Measurements from ENCODE around the gene PTPRG. TPM values are rescaled to one million over a fixed set of nuclear protein-coding genes. Genes with fewer than 3 reads are reported as not detected.

Gene PTPRG
- total RNA-seq, 2 experiments from 2014 or later = 0.03 to 0.05 TPM

GRCh38 chr3:61568127-61568526 is 6.8 kb downstream of the PTPRG start:
- CTCF ChIA-PET = no interaction called here
- intact Hi-C loops (cut with DNase I, micrococcal nuclease) = no loop called here
- POLR2A ChIA-PET = no interaction called here
- peaks cover 43% of the 10 kb centered on the region for H3K27me3 Mint-ChIP-seq
- H3K4me1 Mint-ChIP-seq (ENCODE audit: low read depth) = peaks cover 4% of the 10 kb centered on the region
- H3K4me1 ChIP-seq (ENCODE audit: insufficient read depth, low read length) = no peaks in the 10 kb centered on the region
- no peak overlapping the region for H3K4me3 Mint-ChIP-seq
- no peaks in the 10 kb centered on the region for H3K36me3 Mint-ChIP-seq (ENCODE audit: low read depth)
- no peak overlapping the region for H3K4me3 ChIP-seq (ENCODE audit: low read length)
- H3K27ac Mint-ChIP-seq = no peak overlapping the region
- no peak for TF ChIP-seq CTCF (IDR thresholded peaks at IDR 0.05)
- H3K27ac ChIP-seq (ENCODE audit: low read depth in 1 of 2, low read length in 2 of 2) = no peak overlapping the region
- no peak for ATAC-seq (ENCODE audit: poor library complexity)
- H3K27me3 ChIP-seq (ENCODE audit: control insufficient read depth in 1 of 2, insufficient read depth in 2 of 2, low read length in 2 of 2) = peaks cover 16 to 19% of the 10 kb centered on the region in 2 experiments
- H3K9me3 Mint-ChIP-seq = no peaks in the 10 kb centered on the region
- H3K36me3 ChIP-seq (ENCODE audit: insufficient read depth, low read length) = no peaks in the 10 kb centered on the region
- H3K9me3 ChIP-seq (ENCODE audit: control insufficient read depth in 1 of 2, insufficient read depth in 1 of 2, low read length in 2 of 2) = peaks cover 0 to 13% of the 10 kb centered on the region in 2 experiments
- DNase-seq = no peak

DNA sequence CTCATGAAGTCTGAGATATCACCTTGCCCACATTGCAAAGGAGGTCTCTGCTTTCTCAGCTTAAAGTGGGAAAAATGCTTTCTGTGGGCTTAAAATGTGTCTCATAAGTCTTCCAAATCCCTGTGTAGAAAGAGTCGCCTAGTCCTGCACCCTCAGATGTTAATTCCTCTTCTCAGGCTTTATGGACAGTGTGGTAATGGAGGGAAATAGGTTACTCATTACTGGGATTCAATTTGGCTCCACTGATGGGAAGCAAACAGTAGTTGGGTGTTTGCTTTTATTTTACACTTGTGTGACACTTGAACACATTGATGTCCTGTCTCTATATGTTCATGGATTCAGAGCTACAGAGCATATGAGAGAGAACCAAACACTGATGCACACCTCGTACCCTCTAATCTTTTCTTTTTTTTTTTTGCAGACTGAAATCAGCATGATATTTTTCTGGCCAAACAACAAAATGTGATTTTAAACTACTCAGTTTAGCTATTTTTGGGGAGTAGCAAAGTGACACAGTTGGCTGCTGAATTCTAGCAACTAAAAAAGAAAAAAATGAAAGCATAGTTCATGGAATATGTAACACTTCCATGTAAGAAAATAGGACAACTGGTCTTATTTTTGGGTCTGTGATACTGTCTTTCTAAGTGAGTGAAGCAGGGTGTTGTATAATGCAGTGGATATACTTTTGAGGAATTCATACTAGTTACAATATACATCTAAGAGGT is 8.6 kb downstream of the PTPRG start:
- TF ChIP-seq CTCF (IDR thresholded peaks at IDR 0.05) = no peak
- intact Hi-C loops (cut with DNase I, micrococcal nuclease) = no loop called here
- no peaks in the 10 kb centered on the region for H3K4me1 ChIP-seq (ENCODE audit: insufficient read depth, low read length)
- H3K9me3 ChIP-seq (ENCODE audit: control insufficient read depth in 1 of 2, insufficient read depth in 1 of 2, low read length in 2 of 2) = no peaks in the 10 kb centered on the region
- no peaks in the 10 kb centered on the region for H3K36me3 ChIP-seq (ENCODE audit: insufficient read depth, low read length)
- H3K9me3 Mint-ChIP-seq = peaks cover 3% of the 10 kb centered on the region
- ChIA-PET POLR2A (no interaction called here), CTCF (no interaction called here)
- ATAC-seq (ENCODE audit: poor library complexity) = no peak
- H3K27me3 Mint-ChIP-seq = peaks cover 40% of the 10 kb centered on the region
- no peak overlapping the region for H3K4me3 ChIP-seq (ENCODE audit: low read length)
- no peaks in the 10 kb centered on the region for H3K36me3 Mint-ChIP-seq (ENCODE audit: low read depth)
- H3K4me3 Mint-ChIP-seq = no peak overlapping the region
- DNase-seq = no peak
- H3K27ac Mint-ChIP-seq = no peak overlapping the region
- H3K4me1 Mint-ChIP-seq (ENCODE audit: low read depth) = no peaks in the 10 kb centered on the region
- no peak overlapping the region for H3K27ac ChIP-seq (ENCODE audit: low read depth in 1 of 2, low read length in 2 of 2)
- peaks cover 1 to 2% of the 10 kb centered on the region in 2 experiments for H3K27me3 ChIP-seq (ENCODE audit: control insufficient read depth in 1 of 2, insufficient read depth in 2 of 2, low read length in 2 of 2)

DNA sequence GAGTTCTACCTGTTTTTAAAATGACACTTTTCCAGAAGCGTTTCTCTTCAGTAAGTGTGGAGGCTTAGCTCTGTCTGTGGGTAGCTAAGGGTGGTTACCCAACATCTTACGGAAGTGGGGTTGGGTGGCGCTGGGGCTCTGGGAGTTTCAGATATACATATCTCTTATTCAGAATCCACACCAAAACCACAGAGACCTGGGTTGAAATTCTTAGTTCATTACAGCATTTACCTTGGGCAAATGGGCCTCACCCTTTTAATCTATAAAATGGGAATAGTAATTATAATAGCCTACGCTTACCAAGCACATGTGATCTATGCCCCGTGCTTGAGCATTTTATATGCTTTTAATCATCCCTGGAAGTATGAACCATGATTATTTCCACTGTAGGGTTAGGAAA is 9.4 kb downstream of the PTPRG start:
- Mint-ChIP-seq H3K27me3 (peaks cover 32% of the 10 kb centered on the region), H3K4me3 (no peak overlapping the region), H3K4me1 (ENCODE audit: low read depth) (no peaks in the 10 kb centered on the region), H3K27ac (no peak overlapping the region), H3K36me3 (ENCODE audit: low read depth) (no peaks in the 10 kb centered on the region), H3K9me3 (peaks cover 3% of the 10 kb centered on the region)
- no peak overlapping the region for H3K4me3 ChIP-seq (ENCODE audit: low read length)
- H3K36me3 ChIP-seq (ENCODE audit: insufficient read depth, low read length) = no peaks in the 10 kb centered on the region
- intact Hi-C loops (cut with DNase I, micrococcal nuclease) = no loop called here
- no peak for ATAC-seq (ENCODE audit: poor library complexity)
- ChIA-PET POLR2A (no interaction called here), CTCF (no interaction called here)
- H3K4me1 ChIP-seq (ENCODE audit: insufficient read depth, low read length) = no peaks in the 10 kb centered on the region
- no peaks in the 10 kb centered on the region for H3K27me3 ChIP-seq (ENCODE audit: control insufficient read depth in 1 of 2, insufficient read depth in 2 of 2, low read length in 2 of 2)
- no peak overlapping the region for H3K27ac ChIP-seq (ENCODE audit: low read depth in 1 of 2, low read length in 2 of 2)
- no peak for DNase-seq
- H3K9me3 ChIP-seq (ENCODE audit: control insufficient read depth in 1 of 2, insufficient read depth in 1 of 2, low read length in 2 of 2) = no peaks in the 10 kb centered on the region
- TF ChIP-seq CTCF (IDR thresholded peaks at IDR 0.05) = no peak

All from CD4-positive, alpha-beta T cell (primary cell).